SH-SY5Y (cell line): ENCODE measurements around the gene CYP2R1.

Experiments
- GATA2 ChIP-seq: IDR thresholded peaks from 2 replicates; pipeline ENCODE4 v1.6.1; 2011; ENCODE audit warnings: mild to moderate bottlenecking, low read depth, low read length
- GATA3 ChIP-seq: IDR thresholded peaks from 2 replicates; pipeline ENCODE4 v1.6.1; 2011; ENCODE audit warnings: low read depth, mild to moderate bottlenecking, low read length, moderate library complexity

GRCh38 chr11:14924318-14924717, 32.3 kb upstream of the CYP2R1 start:
- TF ChIP-seq GATA3 (no peak), GATA2 (no peak)
